OCI-LY7 (cell line): ENCODE results near the gene HVCN1. TPM values are rescaled to one million over a fixed set of nuclear protein-coding genes. Genes with fewer than 3 reads are reported as not detected.

Source experiments
- BruUV-seq: library from RNA; stranded (reverse); fragments of 400-500 nt; replicated peaks from 2 replicates; lab custom pipeline; 2021; lab: Mats Ljungman, UMichigan
- CTCF ChIA-PET: fragments of 300-600 bp; sonication (Branson Sonifier 250); formaldehyde crosslinking; loops from one replicate; lab custom pipeline; 2022; ENCODE audit warnings: antibody characterized with exemption; ENCODE audit not compliant: unreplicated experiment; lab: Charles Lee
- POLR2A ChIA-PET: fragments of 300-600 bp; sonication (Branson Sonifier 250); formaldehyde crosslinking; loops from one replicate; lab custom pipeline; 2022; ENCODE audit warnings: antibody characterized with exemption; lab: Charles Lee
- DNase-seq: peaks from one replicate; pipeline ENCODE4 v3.0.0-alpha.2; 2015; ENCODE audit warnings: low spot score
- H2AFZ ChIP-seq: fragments of 200-600 bp; sonication (generic), shearing (Covaris generic); 2 replicates; pipeline ENCODE4 v1.6.1; 2014; ENCODE audit warnings: mild to moderate bottlenecking, antibody characterized with exemption, low read length, moderate library complexity
- H3K27ac ChIP-seq: fragments of 200-600 bp; sonication (generic); 2 replicates; pipeline ENCODE4 v1.5.1; 2014; ENCODE audit warnings: mixed run types, low read depth, mild to moderate bottlenecking, moderate library complexity, low read length, inconsistent platforms; ENCODE audit not compliant: poor library complexity, severe bottlenecking
- H3K36me3 ChIP-seq: fragments of 200-600 bp; sonication (generic); 2 replicates; pipeline ENCODE4 v1.6.1; 2014; ENCODE audit warnings: mild to moderate bottlenecking, antibody characterized with exemption, low read length, moderate library complexity, mixed read lengths; ENCODE audit not compliant: insufficient read depth
- H3K4me1 ChIP-seq: fragments of 200-600 bp; sonication (generic); 2 replicates; pipeline ENCODE4 v1.5.1; 2014; ENCODE audit warnings: mild to moderate bottlenecking, low read length; ENCODE audit not compliant: insufficient read depth, poor library complexity, severe bottlenecking
- H3K4me2 ChIP-seq: fragments of 200-600 bp; sonication (generic); 2 replicates; pipeline ENCODE4 v1.6.1; 2014; ENCODE audit warnings: mild to moderate bottlenecking, low read length
- H3K4me3 ChIP-seq: fragments of 200-600 bp; sonication (generic); 2 replicates; pipeline ENCODE4 v1.5.1; 2014; ENCODE audit warnings: mild to moderate bottlenecking, low read depth, low read length; ENCODE audit not compliant: poor library complexity, severe bottlenecking
- H3K79me2 ChIP-seq: fragments of 200-600 bp; sonication (generic); 2 replicates; pipeline ENCODE4 v1.6.1; 2016; ENCODE audit warnings: low read depth, mild to moderate bottlenecking, low read length, moderate library complexity, mixed read lengths; ENCODE audit not compliant: insufficient read depth
- H3K9me2 ChIP-seq: fragments of 200-600 bp; sonication (generic); 2 replicates; pipeline ENCODE4 v1.6.1; 2016; ENCODE audit warnings: mild to moderate bottlenecking, low read length, mixed read lengths; ENCODE audit not compliant: insufficient read depth
- H3K9me3 ChIP-seq: fragments of 200-600 bp; sonication (generic); 2 replicates; pipeline ENCODE4 v1.6.1; 2014; ENCODE audit warnings: mild to moderate bottlenecking, mixed run types, low read length, mixed read lengths
- H4K20me1 ChIP-seq: fragments of 200-600 bp; sonication (generic); 2 replicates; pipeline ENCODE4 v1.6.1; 2014; ENCODE audit warnings: mild to moderate bottlenecking, antibody characterized with exemption, low read length, moderate library complexity, mixed read lengths; ENCODE audit not compliant: insufficient read depth
- CTCF ChIP-seq: fragments of 200-600 bp; sonication (generic); conservative IDR thresholded peaks from 2 replicates; pipeline ENCODE4 v1.5.1; 2014; ENCODE audit warnings: mild to moderate bottlenecking, antibody characterized with exemption, low read length, moderate library complexity, mixed read lengths
- EZH2phosphoT487 ChIP-seq: fragments of 200-600 bp; sonication (generic); IDR thresholded peaks from 2 replicates; pipeline ENCODE4 v1.6.1; 2018; ENCODE audit warnings: low read depth, borderline replicate concordance, mild to moderate bottlenecking, mixed run types, antibody characterized with exemption, low read length, moderate library complexity, mixed read lengths
- intact Hi-C: fragments of 100-400 bp; cut with micrococcal nuclease; formaldehyde crosslinking; loops from one replicate; pipeline ENCODE4 v1.10.0; 2022; ENCODE audit not compliant: unreplicated experiment
- total RNA-seq, 2 experiments: library from RNA; depleted of rRNA in 1 of 2; stranded (reverse); fragments of >200 nt in 1 of 2; shearing (Covaris generic) in 1 of 2; gene quantifications; 2 replicates each; pipeline ENCODE4 v1.2.3, GENCODE V29; 2014 to 2022

HVCN1 gene
- total RNA-seq, 2 experiments from 2014 or later: 4.5 to 9.3 TPM

- H3K36me3 ChIP-seq: no peaks in the 10 kb centered on the region
- H4K20me1 ChIP-seq: no peaks in the 10 kb centered on the region
- peak overlapping the region; percentile 73 for H3K4me3 ChIP-seq
- CTCF ChIA-PET: no interaction called here
- no peak for DNase-seq
- POLR2A ChIA-PET: interaction anchor here (0.6 to 3.2 kb wide), 10 partner anchors 10 to 1981 kb away, joined by 3 to 20 read pairs (median 4); partner anchors contain the start of gene SELPLG
- H3K9me3 ChIP-seq: no peaks in the 10 kb centered on the region
- peak overlapping the region; percentile 4 for H3K27ac ChIP-seq
- peak overlapping the region; percentile 92 for H3K4me2 ChIP-seq
- H2AFZ ChIP-seq: peak overlapping the region; percentile 88; the same call in 1 of the 2 replicates
- no peaks in the 10 kb centered on the region for H3K9me2 ChIP-seq
- no peaks in the 10 kb centered on the region for H3K79me2 ChIP-seq
- intact Hi-C loops: no loop called here
- H3K4me1 ChIP-seq: peaks cover 58% of the 10 kb centered on the region
- no TSS peak for BruUV-seq
- TF ChIP-seq CTCF: no peak
- TF ChIP-seq EZH2phosphoT487: no peak
These were observed 73.7 kb downstream of the HVCN1 start for GRCh38 chr12:110615171-110615570.

DNA sequence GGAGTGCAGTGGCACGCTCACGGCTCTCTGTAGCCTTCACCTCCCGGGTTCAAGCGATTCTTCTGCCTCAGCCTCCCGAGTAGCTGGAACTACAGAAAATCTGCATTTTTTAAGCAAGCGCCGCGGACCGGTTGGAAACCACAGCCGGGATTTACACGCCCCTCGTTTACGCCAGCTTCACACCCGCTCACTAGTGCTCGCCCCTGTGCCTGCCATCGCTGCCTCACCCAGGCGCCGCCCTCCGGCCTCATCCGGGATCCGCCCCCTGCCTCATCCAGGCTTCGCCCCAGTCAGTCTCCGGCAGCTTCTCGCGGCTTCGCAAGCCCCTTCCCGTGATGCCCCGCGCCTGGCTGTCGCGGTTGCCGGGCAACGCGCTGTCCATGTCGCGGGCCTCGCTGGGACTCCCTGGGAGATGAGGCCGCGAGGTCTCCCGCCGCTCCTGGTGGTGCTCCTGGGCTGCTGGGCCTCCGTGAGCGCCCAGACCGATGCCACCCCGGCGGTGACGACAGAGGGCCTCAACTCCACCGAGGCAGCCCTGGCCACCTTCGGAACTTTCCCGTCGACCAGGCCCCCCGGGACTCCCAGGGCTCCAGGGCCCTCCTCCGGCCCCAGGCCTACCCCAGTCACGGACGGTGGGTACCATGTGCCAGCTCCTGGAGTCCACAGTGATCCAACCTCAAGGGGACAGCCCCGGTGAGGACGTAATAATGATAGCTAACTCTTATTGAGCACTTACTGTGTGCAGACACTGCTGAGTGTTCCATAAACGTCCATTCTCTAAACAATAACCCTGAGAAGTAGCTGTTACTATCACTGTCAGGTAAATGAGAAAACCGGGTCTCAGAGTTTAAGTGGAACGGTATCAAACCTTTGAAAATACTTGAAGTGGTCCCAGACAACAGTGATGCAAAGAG is 74.9 kb downstream of the HVCN1 start, which contains the start of gene TCTN1:
TCTN1 (plus strand) TSS at position 359 of the 914 bp plus-strand sequence; CDS start at position 413, 54 bp downstream.
- peaks cover 58% of the 10 kb centered on the region for H3K4me1 ChIP-seq
- H3K4me3 ChIP-seq: peak within 1 kb of the TSS; percentile 73
- BruUV-seq: no TSS peak
- ChIA-PET CTCF (interaction anchor here (0.6 to 1.0 kb wide), 2 partner anchors 18 to 56 kb away, joined by 3 to 4 read pairs; no protein-coding TSS in a partner anchor), POLR2A (interaction anchor here (0.7 to 3.2 kb wide), 14 partner anchors 8 to 148 kb away, joined by 3 to 20 read pairs (median 4); partner anchors contain the start of gene FAM216A)
- peak within 1 kb of the TSS; percentile 92 for H3K4me2 ChIP-seq
- intact Hi-C loops: no loop called here
- H3K9me3 ChIP-seq: no peaks in the 10 kb centered on the region
- peak within 1 kb of the TSS; percentile 88 for H2AFZ ChIP-seq
- H3K36me3 ChIP-seq: no peaks in the 10 kb centered on the region
- peak within 1 kb of the TSS; percentile 20 for H3K27ac ChIP-seq
- peak; percentile 95 for DNase-seq
- no peaks in the 10 kb centered on the region for H3K9me2 ChIP-seq
- TF ChIP-seq EZH2phosphoT487 (no peak), CTCF (no peak)
- H3K79me2 ChIP-seq: no peaks in the 10 kb centered on the region
- no peaks in the 10 kb centered on the region for H4K20me1 ChIP-seq
